NCI-H460 (cell line): ENCODE results near the gene MYLK. TPM values are rescaled to one million over a fixed set of nuclear protein-coding genes. Genes with fewer than 3 reads are reported as not detected.

ENCODE experiments used
- DNase-seq: peaks from one replicate; pipeline ENCODE4 v3.0.0-alpha.2; 2016; ENCODE audit warnings: low read depth; ENCODE audit errors: extremely low read depth
- total RNA-seq: library from RNA; depleted of rRNA; stranded (reverse); fragments of >200 nt; shearing (Covaris generic); gene quantifications from 2 replicates; pipeline ENCODE4 v1.2.3, GENCODE V29; 2014

Gene MYLK
- total RNA-seq, 1 experiment from 2014 or later = not detected

- DNase-seq = no peak
Measured at GRCh38 chr3:123685780-123686179, 198.4 kb downstream of the MYLK start.

DNA sequence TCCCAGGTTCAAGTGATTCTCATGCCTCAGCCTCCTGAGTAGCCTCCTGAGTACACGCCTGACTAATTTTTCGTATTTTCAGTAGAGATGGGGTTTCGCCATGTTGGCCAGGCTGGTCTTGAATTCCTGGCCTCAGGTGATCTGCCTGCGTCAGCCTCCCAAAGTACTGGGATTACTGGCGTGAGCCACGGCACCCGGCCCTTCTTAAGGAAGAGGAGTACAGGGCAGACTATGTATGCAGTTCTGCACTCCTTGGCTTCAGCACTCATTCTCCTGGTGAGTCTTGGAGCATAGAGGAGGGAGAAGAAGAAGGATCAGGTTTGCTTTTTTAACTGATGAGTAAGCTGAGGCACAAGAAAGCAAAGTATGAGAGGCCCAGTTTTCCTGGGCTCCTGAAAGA is 199.5 kb downstream of the MYLK start:
- DNase-seq = no peak

GRCh38 chr3:123684209-123684608 is 199.9 kb downstream of the MYLK start:
- no peak for DNase-seq

DNA sequence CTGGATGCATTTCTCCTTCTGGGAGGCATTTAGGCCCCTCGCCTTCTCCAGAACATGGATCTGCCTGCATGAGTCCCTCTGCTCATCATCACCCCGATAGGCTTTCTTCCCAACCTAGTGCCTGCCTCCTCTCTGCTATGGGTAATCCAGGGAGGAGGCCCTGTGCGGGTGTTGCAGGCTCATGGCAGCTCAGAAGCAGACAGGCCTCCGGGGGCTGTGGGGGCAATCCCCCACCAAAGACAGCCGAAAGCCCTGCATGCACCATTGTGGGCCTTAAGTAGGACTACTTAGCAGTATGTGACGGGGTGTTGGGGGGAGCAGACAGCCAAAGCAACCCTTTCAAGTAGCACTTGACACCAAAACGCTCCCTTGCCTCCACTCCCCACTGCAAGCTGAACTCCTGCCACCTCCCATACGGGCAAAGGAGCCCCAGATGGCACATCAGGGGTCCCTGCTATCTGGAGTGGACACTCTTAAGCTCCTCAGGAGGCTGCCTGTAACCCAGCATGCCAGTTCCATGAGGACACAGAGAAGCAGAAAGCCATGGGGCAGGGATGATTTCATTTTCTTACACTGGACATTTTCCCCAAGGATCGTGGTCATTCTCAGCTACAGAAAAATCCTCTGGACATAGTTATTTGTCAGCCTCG is 200.5 kb downstream of the MYLK start:
- no peak for DNase-seq

GRCh38 chr3:123682781-123683504 is 201.2 kb downstream of the MYLK start:
- DNase-seq = no peak

DNA sequence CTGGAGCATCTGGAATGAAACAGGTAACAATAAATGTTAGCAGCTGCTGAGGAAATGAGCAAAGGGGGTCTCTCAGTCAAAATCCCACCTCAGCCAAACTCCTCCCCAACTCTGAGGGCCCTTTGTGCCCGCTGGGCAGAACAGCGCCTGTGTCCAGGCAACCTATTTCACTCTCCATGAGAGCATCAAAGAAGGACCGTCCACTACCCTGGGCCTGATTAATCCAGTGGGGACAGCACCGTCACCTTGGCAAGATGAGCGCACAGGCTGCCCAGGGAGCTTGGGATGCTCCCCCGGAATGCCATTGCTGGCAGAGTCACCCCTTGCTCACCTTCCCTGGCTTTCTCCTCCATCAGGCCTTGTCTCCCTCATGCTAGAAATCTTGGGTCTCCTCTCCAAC is 201.8 kb downstream of the MYLK start:
- DNase-seq = no peak

GRCh38 chr3:123679712-123680386 is 204.3 kb downstream of the MYLK start:
- DNase-seq = no peak

- no peak for DNase-seq
Measured at GRCh38 chr3:123678108-123678511, 206.0 kb downstream of the MYLK start.

DNA sequence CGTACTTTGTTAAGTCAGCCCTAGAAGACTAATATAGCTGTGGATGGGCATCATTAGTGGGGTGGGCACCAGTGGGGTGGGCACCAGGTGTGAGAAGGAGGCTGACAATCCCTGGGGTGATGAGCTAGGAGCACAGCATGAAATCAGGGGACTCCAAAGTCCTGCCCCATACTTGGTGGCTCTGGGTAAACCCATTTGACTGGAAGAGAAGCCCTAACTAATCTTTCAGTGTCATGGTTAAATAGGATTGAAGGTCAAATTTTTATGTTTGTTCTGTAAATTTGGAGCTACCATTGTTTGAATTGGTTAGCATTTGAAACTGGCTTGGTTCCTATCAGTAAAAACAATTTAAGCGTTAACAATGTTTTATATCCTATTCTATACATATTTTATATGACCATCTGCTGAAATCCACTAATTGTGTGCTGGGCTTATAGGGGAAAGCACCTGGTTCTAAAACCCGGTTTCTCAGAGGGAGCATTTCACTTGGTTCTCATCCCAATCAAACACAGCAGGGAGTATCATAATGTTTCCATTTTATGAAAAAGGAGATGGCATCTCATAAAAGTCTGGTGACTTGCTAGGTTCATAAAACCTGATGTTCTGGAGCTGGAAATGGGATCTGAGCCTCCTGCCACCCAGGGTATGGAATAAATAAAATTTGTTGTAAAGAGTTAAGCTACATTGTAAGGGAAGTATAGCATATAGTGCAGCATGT is 211.5 kb downstream of the MYLK start:
- no peak for DNase-seq

DNA sequence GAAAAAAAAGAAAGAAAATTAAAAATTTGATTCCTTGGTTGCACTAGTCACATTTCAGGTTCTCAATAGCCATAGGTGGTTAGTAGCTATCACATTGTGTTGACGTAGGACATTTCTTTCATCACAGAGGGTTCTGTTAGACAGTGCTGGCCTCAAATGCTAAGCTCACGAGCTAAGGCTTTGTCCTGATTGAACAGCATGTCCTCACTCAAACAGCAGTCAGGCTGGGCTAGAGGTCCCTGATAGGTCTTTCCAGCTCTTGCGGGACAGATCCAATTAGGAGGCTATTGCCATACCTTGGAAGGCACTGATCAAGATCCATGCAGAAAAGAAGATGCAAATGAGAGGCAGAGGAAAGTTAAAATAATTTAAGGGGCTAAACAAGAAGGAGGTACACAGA is 213.4 kb downstream of the MYLK start:
- no peak for DNase-seq

- DNase-seq = no peak
Measured at GRCh38 chr3:123668906-123669305, 215.2 kb downstream of the MYLK start.

- no peak for DNase-seq
Measured at GRCh38 chr3:123667784-123668183, 216.3 kb downstream of the MYLK start.

GRCh38 chr3:123664753-123665152 is 219.4 kb downstream of the MYLK start:
- DNase-seq = no peak

GRCh38 chr3:123663977-123664376 is 220.2 kb downstream of the MYLK start:
- DNase-seq = no peak

DNA sequence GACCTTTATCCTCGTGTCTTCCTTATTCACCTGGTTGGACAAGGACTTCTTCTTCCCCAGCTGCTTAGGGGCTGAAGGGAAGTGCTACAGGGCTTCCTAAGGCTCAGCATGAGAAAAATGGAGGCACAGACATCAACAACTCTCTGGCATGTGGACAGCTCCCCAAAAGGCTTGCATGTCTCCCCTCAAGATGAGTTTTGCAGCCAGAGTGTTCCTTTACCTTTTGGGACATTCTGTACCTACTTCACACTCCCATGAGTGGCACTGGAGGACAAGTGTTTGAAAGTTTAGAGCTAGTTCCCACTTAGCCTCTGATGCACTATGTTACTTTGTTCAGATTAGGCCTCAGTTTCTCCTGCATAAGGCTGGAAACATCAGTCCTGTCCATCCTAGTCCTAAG is 222.2 kb downstream of the MYLK start:
- DNase-seq = no peak

DNA sequence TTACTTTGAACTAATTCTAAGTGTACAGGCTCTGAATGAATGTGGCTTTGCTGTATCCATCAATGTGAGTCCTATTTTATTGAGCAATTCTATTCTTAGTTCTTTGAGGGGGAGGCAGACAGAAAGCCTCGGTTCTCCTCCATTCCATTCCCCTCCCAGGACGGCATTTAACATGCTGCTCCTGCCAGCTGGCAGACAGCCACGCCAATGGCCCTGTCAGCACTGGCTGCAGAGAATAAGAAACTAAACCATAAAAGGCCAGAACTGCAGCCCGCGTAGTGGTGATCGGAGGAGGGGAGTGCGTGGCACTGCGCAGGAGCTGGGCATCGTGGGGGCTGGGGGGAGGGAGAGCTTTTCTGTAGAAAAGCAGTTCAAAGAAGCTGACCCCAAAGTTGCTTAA is 223.2 kb downstream of the MYLK start:
- DNase-seq = no peak

DNA sequence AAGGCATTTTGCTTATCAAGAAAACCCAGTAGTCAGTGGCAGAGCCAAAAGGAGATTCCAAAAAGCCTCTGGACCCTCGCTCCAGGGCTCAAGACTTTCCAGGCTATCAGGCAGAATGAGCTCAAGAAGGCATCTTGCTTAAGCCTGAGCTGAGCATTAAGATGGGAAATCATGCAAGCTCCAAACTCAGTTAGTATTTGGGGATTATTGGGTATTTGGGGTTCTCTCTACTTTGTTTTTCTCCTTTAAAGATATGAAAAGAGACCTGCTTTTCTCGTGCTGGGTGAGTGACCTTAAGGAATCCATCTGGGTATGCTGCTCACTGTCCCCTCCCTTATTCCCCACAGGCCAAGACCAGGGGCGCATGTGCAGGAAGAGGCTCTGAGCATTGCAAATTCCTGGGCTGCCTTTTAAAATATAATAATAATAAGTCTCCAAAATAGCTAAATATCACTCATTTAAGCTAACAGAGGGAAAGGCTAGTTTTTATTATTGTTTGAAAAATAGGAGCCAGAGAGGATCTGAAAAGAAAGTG is 223.9 kb downstream of the MYLK start:
- DNase-seq = no peak

- no peak for DNase-seq
Measured at GRCh38 chr3:123658852-123659206, 225.3 kb downstream of the MYLK start.

GRCh38 chr3:123658118-123658851 is 225.8 kb downstream of the MYLK start:
- no peak for DNase-seq

- no peak for DNase-seq
Measured at GRCh38 chr3:123657568-123657967, 226.6 kb downstream of the MYLK start.
